Caco-2 (cell line): Measurements from ENCODE around the gene TIGD4. TPM values are rescaled to one million over a fixed set of nuclear protein-coding genes. Genes with fewer than 3 reads are reported as not detected.

ENCODE experiments used
- BruUV-seq: library from RNA; stranded (reverse); fragments of 400-500 nt; replicated peaks from 2 replicates; lab custom pipeline; 2021; lab: Mats Ljungman, UMichigan
- CTCF ChIA-PET: fragments of 300-600 bp; sonication (Branson Sonifier 250); formaldehyde crosslinking; loops from one replicate; lab custom pipeline; 2022; ENCODE audit warnings: antibody characterized with exemption; lab: Charles Lee
- POLR2A ChIA-PET: fragments of 300-600 bp; sonication (Branson Sonifier 250); formaldehyde crosslinking; loops from one replicate; lab custom pipeline; 2022; ENCODE audit warnings: antibody characterized with exemption; lab: Charles Lee
- DNase-seq, 2 experiments: peaks; one replicate each; pipeline versions ENCODE4 v3.0.0 to v3.0.0-alpha.2; 2020 to 2022
- H3K27me3 ChIP-seq: replicated peaks from 2 replicates; pipeline ENCODE4 v1.6.0; 2011; ENCODE audit warnings: low read length; ENCODE audit not compliant: control insufficient read depth, insufficient read depth
- H3K36me3 ChIP-seq: 2 replicates; pipeline ENCODE4 v1.5.1; 2011; ENCODE audit warnings: low read length; ENCODE audit not compliant: control insufficient read depth, insufficient read depth
- H3K4me1 ChIP-seq: fragments of 250-450 bp; sonication (Bioruptor Pico); 2 replicates; pipeline ENCODE4 v1.5.1; 2020; ENCODE audit warnings: mild to moderate bottlenecking
- H3K4me3 ChIP-seq: 2 replicates; pipeline ENCODE4 v1.5.1; 2011; ENCODE audit warnings: low read depth, mild to moderate bottlenecking, control low read depth, low read length
- H3K9me3 ChIP-seq: fragments of 250-450 bp; sonication (Bioruptor Pico); 2 replicates; pipeline ENCODE4 v1.5.1; 2020; ENCODE audit warnings: mild to moderate bottlenecking, moderate library complexity
- H3K27ac Mint-ChIP-seq: one replicate; pipeline ENCODE4 v1.8.0; 2022; ENCODE audit warnings: mixed read lengths; ENCODE audit not compliant: unreplicated experiment
- H3K27me3 Mint-ChIP-seq: one replicate; pipeline ENCODE4 v1.8.0; 2022; ENCODE audit warnings: mixed read lengths; ENCODE audit not compliant: insufficient read depth, unreplicated experiment
- H3K36me3 Mint-ChIP-seq: one replicate; pipeline ENCODE4 v1.8.0; 2022; ENCODE audit warnings: mild to moderate bottlenecking, mixed read lengths; ENCODE audit not compliant: insufficient read depth, unreplicated experiment
- H3K4me1 Mint-ChIP-seq: one replicate; pipeline ENCODE4 v1.8.0; 2022; ENCODE audit warnings: low read depth, mixed read lengths; ENCODE audit not compliant: unreplicated experiment
- H3K4me3 Mint-ChIP-seq: one replicate; pipeline ENCODE4 v1.8.0; 2022; ENCODE audit warnings: mild to moderate bottlenecking, moderate library complexity, mixed read lengths; ENCODE audit not compliant: unreplicated experiment
- H3K9me3 Mint-ChIP-seq: one replicate; pipeline ENCODE4 v1.8.0; 2022; ENCODE audit warnings: mixed read lengths; ENCODE audit not compliant: unreplicated experiment
- CTCF ChIP-seq, 2 experiments: fragments of 200-600 bp in 1 of 2; IDR thresholded peaks; 1 replicate in 1 of 2; 2 replicates in 1 of 2; pipeline versions ENCODE4 v1.5.1 to v1.8.0; 2011 to 2022; ENCODE audit warnings: antibody characterized with exemption in 1 of 2, control low read depth in 1 of 2, inconsistent platforms in 1 of 2, low read depth in 1 of 2, low read length in 1 of 2, mild to moderate bottlenecking in 1 of 2, moderate library complexity in 1 of 2; ENCODE audit not compliant: insufficient read depth in 1 of 2, severe bottlenecking in 1 of 2, unreplicated experiment in 1 of 2
- intact Hi-C: fragments of 100-400 bp; cut with micrococcal nuclease; formaldehyde crosslinking; loops from one replicate; pipeline ENCODE4 v1.10.0; 2022; ENCODE audit not compliant: unreplicated experiment
- total RNA-seq: library from RNA; stranded (reverse); gene quantifications from 2 replicates; pipeline ENCODE4 v1.2.3, GENCODE V29; 2022

TIGD4 gene
- total RNA-seq, 1 experiment from 2014 or later: 1.0 TPM

GRCh38 chr4:152734015-152734698 lies 45.4 kb downstream of the TIGD4 start:
- Mint-ChIP-seq H3K27me3 (no peaks in the 10 kb centered on the region), H3K27ac (peak overlapping the region; percentile 24), H3K9me3 (no peaks in the 10 kb centered on the region), H3K4me3 (no peak overlapping the region), H3K4me1 (peaks cover 8% of the 10 kb centered on the region), H3K36me3 (no peaks in the 10 kb centered on the region)
- no peak for DNase-seq
- Histone ChIP-seq H3K27me3 (no peaks in the 10 kb centered on the region), H3K4me3 (no peak overlapping the region), H3K4me1 (0 out of 2 replicates have a peak, but pooled peaks cover 4% of the 10 kb centered on the region), H3K9me3 (no peaks in the 10 kb centered on the region), H3K36me3 (no peaks in the 10 kb centered on the region)
- intact Hi-C loops: loop anchor here (2.0 kb wide), 2 partner anchors 93 to 233 kb away; no protein-coding TSS in a partner anchor
- BruUV-seq: no TSS peak
- no peak for TF ChIP-seq CTCF (IDR thresholded peaks at IDR 0.05; ENCODE audit: insufficient read depth in 1 of 2, low read depth in 1 of 2, low read length in 1 of 2, severe bottlenecking in 1 of 2, unreplicated experiment in 1 of 2)
- POLR2A ChIA-PET: no interaction called here
- CTCF ChIA-PET: no interaction called here

DNA sequence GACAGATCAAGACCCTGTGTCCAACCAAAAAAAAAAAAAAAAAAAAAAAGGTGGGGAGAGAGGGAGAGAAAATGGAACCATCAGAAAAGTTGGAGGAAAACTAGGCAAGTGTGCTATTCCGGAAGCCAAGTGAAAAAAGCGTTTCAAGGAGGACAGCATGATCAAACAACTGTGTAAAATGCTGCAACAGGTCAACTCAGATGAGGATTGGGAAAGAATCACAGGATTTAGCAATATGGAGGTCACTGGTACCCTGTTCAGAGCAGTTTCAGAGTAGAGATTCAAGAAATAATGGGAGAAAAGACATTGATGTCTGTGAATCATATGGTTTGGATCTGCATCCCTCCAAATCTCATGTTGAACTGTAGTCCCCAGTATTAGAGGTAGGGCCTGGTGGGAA lies 47.5 kb downstream of the TIGD4 start:
- H3K36me3 ChIP-seq: no peaks in the 10 kb centered on the region
- no peaks in the 10 kb centered on the region for H3K9me3 Mint-ChIP-seq
- ChIA-PET CTCF (no interaction called here), POLR2A (no interaction called here)
- H3K4me3 Mint-ChIP-seq: no peak overlapping the region
- intact Hi-C loops: no loop called here
- BruUV-seq: no TSS peak
- DNase-seq: no peak
- no peaks in the 10 kb centered on the region for H3K36me3 Mint-ChIP-seq
- no peak overlapping the region for H3K4me3 ChIP-seq
- no peak overlapping the region for H3K27ac Mint-ChIP-seq
- no peaks in the 10 kb centered on the region for H3K4me1 Mint-ChIP-seq
- H3K27me3 ChIP-seq: no peaks in the 10 kb centered on the region
- TF ChIP-seq CTCF (IDR thresholded peaks at IDR 0.05; ENCODE audit: insufficient read depth in 1 of 2, low read depth in 1 of 2, low read length in 1 of 2, severe bottlenecking in 1 of 2, unreplicated experiment in 1 of 2): no peak
- no peaks in the 10 kb centered on the region for H3K27me3 Mint-ChIP-seq
- no peaks in the 10 kb centered on the region for H3K9me3 ChIP-seq
- no peaks in the 10 kb centered on the region for H3K4me1 ChIP-seq

GRCh38 chr4:152729466-152729865 lies 50.1 kb downstream of the TIGD4 start:
- no peak for TF ChIP-seq CTCF (IDR thresholded peaks at IDR 0.05; ENCODE audit: insufficient read depth in 1 of 2, low read depth in 1 of 2, low read length in 1 of 2, severe bottlenecking in 1 of 2, unreplicated experiment in 1 of 2)
- Histone ChIP-seq H3K36me3 (no peaks in the 10 kb centered on the region), H3K27me3 (no peaks in the 10 kb centered on the region), H3K9me3 (no peaks in the 10 kb centered on the region), H3K4me3 (no peak overlapping the region), H3K4me1 (no peaks in the 10 kb centered on the region)
- no peaks in the 10 kb centered on the region for H3K4me1 Mint-ChIP-seq
- no peaks in the 10 kb centered on the region for H3K36me3 Mint-ChIP-seq
- intact Hi-C loops: no loop called here
- BruUV-seq: no TSS peak
- no peak overlapping the region for H3K27ac Mint-ChIP-seq
- H3K4me3 Mint-ChIP-seq: no peak overlapping the region
- ChIA-PET POLR2A (no interaction called here), CTCF (no interaction called here)
- H3K27me3 Mint-ChIP-seq: no peaks in the 10 kb centered on the region
- H3K9me3 Mint-ChIP-seq: no peaks in the 10 kb centered on the region
- DNase-seq: no peak
